HUES48 (cell line): ENCODE data around the gene TMEM220.

ENCODE experiments used
- H3K27ac ChIP-seq: one replicate; pipeline ENCODE4 v1.7.0; 2013; ENCODE audit warnings: low read depth, low read length, inconsistent platforms
- H3K27me3 ChIP-seq: 2 replicates; pipeline ENCODE4 v1.6.1; 2013; ENCODE audit warnings: mild to moderate bottlenecking, low read length; ENCODE audit not compliant: control insufficient read depth, insufficient read depth
- H3K36me3 ChIP-seq: 2 replicates; pipeline ENCODE4 v1.6.1; 2013; ENCODE audit warnings: low read length; ENCODE audit not compliant: control insufficient read depth, insufficient read depth
- H3K4me1 ChIP-seq: 2 replicates; pipeline ENCODE4 v1.6.1; 2013; ENCODE audit warnings: mild to moderate bottlenecking, low read length; ENCODE audit not compliant: control insufficient read depth, insufficient read depth
- H3K4me3 ChIP-seq: 2 replicates; pipeline ENCODE4 v1.5.1; 2013; ENCODE audit warnings: mild to moderate bottlenecking, low read depth, low read length
- H3K9ac ChIP-seq: 2 replicates; pipeline ENCODE4 v1.6.1; 2013; ENCODE audit warnings: mild to moderate bottlenecking, low read depth, low read length, moderate library complexity
- H3K9me3 ChIP-seq: 2 replicates; pipeline ENCODE4 v1.6.1; 2013; ENCODE audit warnings: low read length; ENCODE audit not compliant: control insufficient read depth, insufficient read depth

TMEM220 gene

GRCh38 chr17:10664571-10664970 is 65.3 kb downstream of the TMEM220 start:
- H3K9ac ChIP-seq, result no peak overlapping the region
- no peaks in the 10 kb centered on the region for H3K36me3 ChIP-seq
- H3K4me1 ChIP-seq, result no peaks in the 10 kb centered on the region
- H3K4me3 ChIP-seq, result no peak overlapping the region
- H3K9me3 ChIP-seq, result no peaks in the 10 kb centered on the region
- H3K27ac ChIP-seq, result no peak overlapping the region
- no peaks in the 10 kb centered on the region for H3K27me3 ChIP-seq
